ENCODE data around the gene RBM41.
A peak's percentile ranks its signal among the peaks of the same experiment; 100 is the strongest.
"Not testable (repeated sequence)": the region's sequence is repeated elsewhere in the genome, so short reads cannot be mapped to it uniquely, and the experiment has no call there.

The RBM41 gene

GRCh38 chrX:107118322-107119147, at the start of gene RBM41:
Gene RBM41 (minus strand): TSS chrX:107118822. CDS start chrX:107118773, 49 bp downstream.
- TF ChIP-seq EZH2 (IDR thresholded peaks at IDR 0.05; ENCODE audit: borderline replicate concordance, low read length) (no peak), CTCF (IDR thresholded peaks at IDR 0.05; ENCODE audit: low read length) (no peak)

GRCh38 chrX:107168257-107168656, 49.6 kb upstream of the RBM41 start:
- no peak overlapping the region for H3K4me3 ChIP-seq (ENCODE audit: low read depth, low read length, poor library complexity, severe bottlenecking)
- no peaks in the 10 kb centered on the region for H3K27me3 ChIP-seq (ENCODE audit: insufficient read depth, low read length)
- TF ChIP-seq CTCF (IDR thresholded peaks at IDR 0.05; ENCODE audit: low read length), result no peak
- TF ChIP-seq EZH2 (IDR thresholded peaks at IDR 0.05; ENCODE audit: borderline replicate concordance, low read length), result no peak
- H3K36me3 ChIP-seq (ENCODE audit: insufficient read depth, low read length), result no peaks in the 10 kb centered on the region
- no peak overlapping the region for H3K27ac ChIP-seq (ENCODE audit: low read depth, low read length, poor library complexity, severe bottlenecking)
- no peak overlapping the region for H2AFZ ChIP-seq (ENCODE audit: low read length)
- H3F3A ChIP-seq (ENCODE audit: insufficient read depth, low read length), result no peaks in the 10 kb centered on the region
- H4K20me1 ChIP-seq (ENCODE audit: insufficient read depth, low read length), result no peaks in the 10 kb centered on the region
- H3K9me2 ChIP-seq (ENCODE audit: low read depth, low read length), result no peaks in the 10 kb centered on the region
- H3K4me2 ChIP-seq (ENCODE audit: low read length), result no peak overlapping the region
- no peaks in the 10 kb centered on the region for H3K9me3 ChIP-seq (ENCODE audit: low read length)
- no peaks in the 10 kb centered on the region for H3K79me2 ChIP-seq (ENCODE audit: insufficient read depth, low read length)
- H3K4me1 ChIP-seq (ENCODE audit: insufficient read depth, low read length, severe bottlenecking), result no peaks in the 10 kb centered on the region
- H3K9ac ChIP-seq (ENCODE audit: low read length), result no peak overlapping the region

More at GRCh38 chrX:107118322-107119147, at the start of gene RBM41:
- Histone ChIP-seq H3K9me2 (ENCODE audit: low read depth, low read length) (no peaks in the 10 kb centered on the region), H3K27me3 (ENCODE audit: insufficient read depth, low read length) (no peaks in the 10 kb centered on the region), H3K9ac (ENCODE audit: low read length) (peak within 1 kb of the TSS; percentile 88), H3K36me3 (ENCODE audit: insufficient read depth, low read length) (peaks cover 30% of the 10 kb centered on the region), H3K79me2 (ENCODE audit: insufficient read depth, low read length) (peaks cover 5% of the 10 kb centered on the region; the same call in 1 of the 2 replicates), H3K4me3 (ENCODE audit: low read depth, low read length, poor library complexity, severe bottlenecking) (peak within 1 kb of the TSS; percentile 96), H3K4me2 (ENCODE audit: low read length) (peak within 1 kb of the TSS; percentile 77), H2AFZ (ENCODE audit: low read length) (peak within 1 kb of the TSS; percentile 96), H4K20me1 (ENCODE audit: insufficient read depth, low read length) (no peaks in the 10 kb centered on the region), H3K4me1 (ENCODE audit: insufficient read depth, low read length, severe bottlenecking) (peaks cover 14% of the 10 kb centered on the region), H3F3A (ENCODE audit: insufficient read depth, low read length) (no peaks in the 10 kb centered on the region), H3K27ac (ENCODE audit: low read depth, low read length, poor library complexity, severe bottlenecking) (peak within 1 kb of the TSS; percentile 32), H3K9me3 (ENCODE audit: low read length) (no peaks in the 10 kb centered on the region)

GRCh38 chrX:107167163-107167921, 48.7 kb upstream of the RBM41 start:
- Histone ChIP-seq H3K4me3 (ENCODE audit: low read depth, low read length, poor library complexity, severe bottlenecking) (no peak overlapping the region), H3K27me3 (ENCODE audit: insufficient read depth, low read length) (no peaks in the 10 kb centered on the region), H2AFZ (ENCODE audit: low read length) (no peak overlapping the region), H3K36me3 (ENCODE audit: insufficient read depth, low read length) (no peaks in the 10 kb centered on the region), H3K9me2 (ENCODE audit: low read depth, low read length) (no peaks in the 10 kb centered on the region), H3K9ac (ENCODE audit: low read length) (no peak overlapping the region), H3K27ac (ENCODE audit: low read depth, low read length, poor library complexity, severe bottlenecking) (no peak overlapping the region), H3K4me1 (ENCODE audit: insufficient read depth, low read length, severe bottlenecking) (no peaks in the 10 kb centered on the region), H4K20me1 (ENCODE audit: insufficient read depth, low read length) (no peaks in the 10 kb centered on the region), H3K79me2 (ENCODE audit: insufficient read depth, low read length) (no peaks in the 10 kb centered on the region), H3K4me2 (ENCODE audit: low read length) (no peak overlapping the region), H3K9me3 (ENCODE audit: low read length) (no peaks in the 10 kb centered on the region), H3F3A (ENCODE audit: insufficient read depth, low read length) (no peaks in the 10 kb centered on the region)
- TF ChIP-seq EZH2 (IDR thresholded peaks at IDR 0.05; ENCODE audit: borderline replicate concordance, low read length) (no peak), CTCF (IDR thresholded peaks at IDR 0.05; ENCODE audit: low read length) (no peak)

GRCh38 chrX:107157618-107158017, 39.0 kb upstream of the RBM41 start:
- H3K4me2 ChIP-seq (ENCODE audit: low read length); H4K20me1 ChIP-seq (ENCODE audit: insufficient read depth, low read length); H3K4me3 ChIP-seq (ENCODE audit: low read depth, low read length, poor library complexity, severe bottlenecking); H3K79me2 ChIP-seq (ENCODE audit: insufficient read depth, low read length); H2AFZ ChIP-seq (ENCODE audit: low read length); H3K9me2 ChIP-seq (ENCODE audit: low read depth, low read length); H3K27ac ChIP-seq (ENCODE audit: low read depth, low read length, poor library complexity, severe bottlenecking); H3F3A ChIP-seq (ENCODE audit: insufficient read depth, low read length); H3K9me3 ChIP-seq (ENCODE audit: low read length); H3K36me3 ChIP-seq (ENCODE audit: insufficient read depth, low read length); H3K9ac ChIP-seq (ENCODE audit: low read length); H3K4me1 ChIP-seq (ENCODE audit: insufficient read depth, low read length, severe bottlenecking); H3K27me3 ChIP-seq (ENCODE audit: insufficient read depth, low read length): not testable (repeated sequence)
